Subcutaneous abdominal adipose tissue (tissue), 5 donors: ENCODE measurements around the gene COX6A2.

Experiments
- H3K27ac ChIP-seq: one replicate; pipeline ENCODE4 v1.7.0; 2013; ENCODE audit warnings: low read depth, mild to moderate bottlenecking, inconsistent platforms, low read length, moderate library complexity
- H3K27me3 ChIP-seq, 5 donors: one replicate each; pipeline ENCODE4 v1.7.0; 2013; ENCODE audit warnings: low read length in 5 of 5, inconsistent platforms in 1 of 5; ENCODE audit not compliant: control insufficient read depth in 5 of 5, insufficient read depth in 4 of 5
- H3K36me3 ChIP-seq, 5 donors: one replicate each; pipeline ENCODE4 v1.7.0; 2013; ENCODE audit warnings: low read length in 5 of 5; ENCODE audit not compliant: control insufficient read depth in 5 of 5, insufficient read depth in 5 of 5
- H3K4me1 ChIP-seq, 5 donors: one replicate each; pipeline ENCODE4 v1.7.0; 2013; ENCODE audit warnings: low read length in 5 of 5, mild to moderate bottlenecking in 3 of 5, moderate library complexity in 1 of 5; ENCODE audit not compliant: control insufficient read depth in 5 of 5, insufficient read depth in 5 of 5
- H3K4me3 ChIP-seq, 5 donors: one replicate each; pipeline ENCODE4 v1.7.0; 2013; ENCODE audit warnings: low read length in 5 of 5, low read depth in 1 of 5
- H3K9ac ChIP-seq, 5 donors: one replicate each; pipeline ENCODE4 v1.7.0; 2013; ENCODE audit warnings: low read length in 5 of 5, mild to moderate bottlenecking in 4 of 5, moderate library complexity in 3 of 5
- H3K9me3 ChIP-seq, 5 donors: one replicate each; pipeline ENCODE4 v1.7.0; 2013; ENCODE audit warnings: low read length in 5 of 5; ENCODE audit not compliant: control insufficient read depth in 5 of 5
- donor health status: healthy.
- donor health status: healthy.
- donor health status: healthy.
- donor health status: healthy.
- donor health status: healthy.

COX6A2 gene

DNA sequence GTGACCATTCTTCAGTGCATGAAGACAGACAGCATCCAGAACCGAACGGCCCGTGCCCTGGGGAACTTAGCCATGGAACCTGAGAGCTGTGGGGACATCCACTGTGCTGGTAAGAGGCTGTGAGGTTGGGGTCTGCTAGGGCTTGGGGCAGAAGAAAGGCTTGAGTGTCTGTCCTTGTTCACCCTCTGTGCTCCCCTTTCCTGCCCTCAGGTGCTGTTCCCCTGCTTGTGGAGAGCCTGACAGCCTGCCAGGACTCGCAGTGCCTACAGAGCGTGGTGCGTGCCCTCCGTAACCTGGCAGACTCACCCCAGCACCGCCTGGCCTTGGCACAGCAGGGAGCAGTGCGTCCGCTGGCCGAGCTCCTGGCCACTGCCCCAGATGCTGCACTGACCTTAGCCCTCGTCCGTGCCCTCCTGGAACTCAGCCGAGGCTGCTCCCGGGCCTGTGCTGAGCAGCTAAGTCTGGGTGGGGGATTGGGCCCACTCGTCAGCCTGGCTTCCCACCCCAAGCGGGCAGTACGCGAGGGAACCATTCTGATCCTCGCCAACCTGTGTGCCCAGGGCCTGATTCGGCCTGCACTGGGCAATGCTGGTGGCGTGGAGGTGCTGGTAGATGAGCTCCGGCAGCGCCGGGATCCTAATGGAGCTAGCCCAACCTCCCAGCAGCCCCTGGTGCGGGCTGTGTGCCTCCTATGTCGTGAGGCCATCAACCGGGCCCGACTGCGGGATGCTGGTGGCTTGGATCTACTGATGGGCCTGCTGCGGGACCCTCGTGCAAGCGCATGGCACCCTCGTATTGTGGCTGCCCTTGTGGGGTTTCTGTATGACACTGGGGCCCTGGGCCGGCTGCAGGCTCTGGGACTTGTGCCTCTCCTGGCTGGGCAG lies 34.0 kb upstream of the COX6A2 start:
- Histone ChIP-seq H3K27me3 (no peaks in the 10 kb centered on the region), H3K27ac (no peak overlapping the region)

GRCh38 chr16:31461201-31461920 lies 33.2 kb upstream of the COX6A2 start:
- H3K27ac ChIP-seq = no peak overlapping the region
- no peaks in the 10 kb centered on the region for H3K9me3 ChIP-seq
- no peak overlapping the region for H3K9ac ChIP-seq
- H3K36me3 ChIP-seq = peaks cover 0 to 44% (median 41%) of the 10 kb centered on the region in 5 donors
- H3K4me3 ChIP-seq = no peak overlapping the region
- no peaks in the 10 kb centered on the region for H3K27me3 ChIP-seq
- peaks cover 11 to 41% (median 33%) of the 10 kb centered on the region in 5 donors for H3K4me1 ChIP-seq

More for the DNA sequence above, 34.0 kb upstream of the COX6A2 start:
- Histone ChIP-seq H3K9me3 (no peaks in the 10 kb centered on the region), H3K4me1 (peaks cover 8 to 40% (median 27%) of the 10 kb centered on the region in 5 donors), H3K9ac (no peak overlapping the region), H3K36me3 (peaks cover 0 to 52% (median 46%) of the 10 kb centered on the region in 5 donors), H3K4me3 (no peak overlapping the region)

DNA sequence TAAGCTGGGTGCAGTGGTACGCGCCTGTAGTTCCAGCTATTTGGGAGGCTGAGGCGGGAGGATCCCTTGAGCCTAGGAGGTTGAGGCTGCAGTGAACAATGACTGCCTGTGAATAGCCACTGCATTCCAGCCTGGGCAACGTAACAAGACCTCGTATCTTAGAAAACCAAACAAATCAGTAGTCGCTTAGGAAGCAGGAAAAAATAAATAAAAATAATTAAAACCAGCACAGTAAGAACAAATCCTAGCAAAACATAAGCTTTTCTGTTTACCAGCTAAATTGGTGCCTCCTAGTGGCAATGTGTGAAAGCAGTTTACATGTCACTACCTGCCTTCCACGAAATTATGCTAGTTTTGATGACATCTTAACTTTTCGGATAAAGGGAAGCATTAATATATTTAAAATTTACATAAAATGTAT lies 32.4 kb upstream of the COX6A2 start:
- H3K36me3 ChIP-seq = peaks cover 0 to 39% (median 34%) of the 10 kb centered on the region in 5 donors
- peak overlapping the region in 2 of 5 donors; percentile 30 to 73 for H3K9ac ChIP-seq
- no peaks in the 10 kb centered on the region for H3K27me3 ChIP-seq
- H3K4me3 ChIP-seq = peak overlapping the region; percentile 59 to 82 (median 65)
- peak overlapping the region; percentile 66 for H3K27ac ChIP-seq
- no peaks in the 10 kb centered on the region for H3K9me3 ChIP-seq
- peaks cover 11 to 43% (median 36%) of the 10 kb centered on the region in 5 donors for H3K4me1 ChIP-seq

GRCh38 chr16:31459687-31460581 lies 31.8 kb upstream of the COX6A2 start:
- Histone ChIP-seq H3K4me1 (peaks cover 13 to 49% (median 43%) of the 10 kb centered on the region in 5 donors), H3K36me3 (peaks cover 0 to 34% (median 29%) of the 10 kb centered on the region in 5 donors), H3K9ac (peak overlapping the region; percentile 63 to 96 (median 95))

DNA sequence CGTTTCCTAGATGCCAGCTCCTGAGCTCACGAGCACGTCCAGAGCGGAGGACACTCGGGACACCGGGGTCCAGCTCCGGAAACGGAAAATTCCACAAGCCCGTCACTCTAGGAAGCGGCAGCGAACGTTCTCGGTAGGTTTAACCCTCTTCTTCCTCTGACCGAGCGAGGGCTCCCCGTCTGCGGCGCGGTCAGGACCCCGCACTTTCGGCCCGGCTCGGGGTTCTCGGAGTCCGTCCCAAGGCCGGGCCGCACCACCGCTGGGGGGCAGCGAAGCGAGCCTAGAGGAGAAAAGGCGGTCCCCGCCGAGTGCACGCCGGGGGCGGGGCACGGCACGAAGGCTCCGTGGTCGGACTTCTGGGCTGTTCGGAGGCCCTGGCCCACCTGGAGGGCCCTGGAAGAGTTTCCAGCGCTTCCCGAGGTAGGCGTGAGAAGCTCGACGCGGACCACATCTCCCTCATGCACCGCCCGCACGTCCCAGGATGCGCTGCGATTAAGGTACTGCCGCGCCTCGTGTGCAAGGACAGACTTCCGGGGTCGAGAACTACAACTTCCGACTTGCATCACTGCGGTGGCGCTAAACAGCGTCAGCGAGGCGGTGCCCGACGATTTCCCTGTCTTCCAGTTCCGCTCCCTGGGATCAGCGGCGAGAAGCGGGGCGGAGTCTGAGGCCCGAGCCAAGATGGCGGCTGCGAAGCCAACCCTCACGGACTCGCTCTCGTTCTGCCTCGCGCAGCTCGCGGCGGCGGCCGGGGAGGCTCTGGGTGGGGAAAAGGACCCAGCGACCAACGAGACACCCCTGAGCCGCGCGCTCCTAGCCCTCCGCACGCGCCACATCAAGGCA lies 30.9 kb upstream of the COX6A2 start, which contains the start of gene ARMC5:
ARMC5 (plus strand) TSS at position 658 of the 843 bp plus-strand sequence; CDS start at position 682, 24 bp downstream.
- peak within 1 kb of the TSS; percentile 63 to 96 (median 88) for H3K4me3 ChIP-seq
- H3K27ac ChIP-seq = peak within 1 kb of the TSS; percentile 98
- H3K9me3 ChIP-seq = no peaks in the 10 kb centered on the region
- H3K27me3 ChIP-seq = no peaks in the 10 kb centered on the region
- peaks cover 0 to 27% (median 21%) of the 10 kb centered on the region in 5 donors for H3K36me3 ChIP-seq
- H3K9ac ChIP-seq = peak within 1 kb of the TSS; percentile 73 to 96 (median 95)
- H3K4me1 ChIP-seq = peaks cover 13 to 56% (median 44%) of the 10 kb centered on the region in 5 donors

More at GRCh38 chr16:31459687-31460581, 31.8 kb upstream of the COX6A2 start:
- H3K27me3 ChIP-seq = no peaks in the 10 kb centered on the region
- H3K4me3 ChIP-seq = peak overlapping the region; percentile 63 to 92 (median 88)
- no peaks in the 10 kb centered on the region for H3K9me3 ChIP-seq
- H3K27ac ChIP-seq = peak overlapping the region; percentile 98

GRCh38 chr16:31458073-31458843 lies 30.1 kb upstream of the COX6A2 start:
- peaks cover 18 to 61% (median 50%) of the 10 kb centered on the region in 5 donors for H3K4me1 ChIP-seq
- H3K27ac ChIP-seq = peak overlapping the region; percentile 98
- peak overlapping the region; percentile 63 to 96 (median 88) for H3K4me3 ChIP-seq
- H3K9ac ChIP-seq = peak overlapping the region; percentile 73 to 96 (median 95)
- no peaks in the 10 kb centered on the region for H3K9me3 ChIP-seq
- peaks cover 0 to 19% (median 13%) of the 10 kb centered on the region in 5 donors for H3K36me3 ChIP-seq
- H3K27me3 ChIP-seq = no peaks in the 10 kb centered on the region

- H3K4me3 ChIP-seq = peak overlapping the region in 1 of 5 donors; percentile 3
Measured at GRCh38 chr16:31456988-31457360, 28.8 kb upstream of the COX6A2 start.

DNA sequence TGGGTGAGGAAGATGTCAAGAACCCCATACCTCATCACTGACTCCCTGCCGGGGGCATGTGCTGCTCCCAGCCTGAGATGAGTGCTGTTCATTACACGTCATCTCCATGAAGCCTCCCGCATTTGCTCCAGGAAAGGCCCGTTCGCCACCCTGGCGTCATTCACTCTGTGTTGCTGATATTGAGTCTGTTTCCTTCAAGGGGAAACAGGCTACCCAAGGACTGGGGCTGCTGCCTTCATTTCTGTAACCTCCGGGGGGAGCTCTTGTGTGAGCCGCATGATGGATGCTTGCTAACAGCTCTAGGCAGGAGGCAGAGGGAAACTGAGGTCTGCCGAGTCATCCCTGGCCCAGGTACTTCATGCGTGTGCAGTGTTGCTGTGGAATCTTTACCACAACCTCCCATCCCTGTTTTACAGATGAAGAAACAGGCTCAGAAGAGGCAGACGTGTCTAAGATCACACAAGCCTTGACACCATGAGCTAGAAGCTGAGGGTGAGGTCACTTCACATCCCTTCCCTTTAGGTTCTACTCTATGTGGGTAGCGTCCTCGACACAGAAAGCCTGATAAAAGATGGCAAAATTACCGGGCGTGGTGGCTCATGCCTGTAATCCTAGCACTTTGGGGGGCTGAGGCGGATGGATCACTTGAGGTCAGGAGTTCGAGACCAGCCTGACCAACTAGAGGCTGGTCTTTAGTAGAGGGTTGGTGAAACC lies 27.6 kb upstream of the COX6A2 start:
- Histone ChIP-seq H3K4me1 (peaks cover 24 to 76% (median 63%) of the 10 kb centered on the region in 5 donors), H3K27ac (no peak overlapping the region), H3K9ac (no peak overlapping the region), H3K4me3 (peak overlapping the region in 1 of 5 donors; percentile 12), H3K36me3 (peaks cover 0 to 3% (median 0%) of the 10 kb centered on the region in 5 donors), H3K27me3 (no peaks in the 10 kb centered on the region), H3K9me3 (no peaks in the 10 kb centered on the region)

More at GRCh38 chr16:31456988-31457360, 28.8 kb upstream of the COX6A2 start:
- H3K27ac ChIP-seq = no peak overlapping the region
- no peaks in the 10 kb centered on the region for H3K27me3 ChIP-seq
- peaks cover 24 to 73% (median 61%) of the 10 kb centered on the region in 5 donors for H3K4me1 ChIP-seq
- H3K9ac ChIP-seq = peak overlapping the region in 2 of 5 donors; percentile 39 to 59
- no peaks in the 10 kb centered on the region for H3K9me3 ChIP-seq
- peaks cover 0 to 7% (median 3%) of the 10 kb centered on the region in 5 donors for H3K36me3 ChIP-seq
